Erythroblast (primary cell): ENCODE results near the gene DPAGT1.

Source experiments
- GATA1 ChIP-seq: IDR thresholded peaks from 2 replicates; pipeline ENCODE4 v1.6.1; 2011; ENCODE audit warnings: low read depth, mild to moderate bottlenecking, control low read depth, low read length, moderate library complexity
- POLR2A ChIP-seq: IDR thresholded peaks from 2 replicates; pipeline ENCODE4 v1.6.1; 2011; ENCODE audit warnings: mild to moderate bottlenecking, low read length

- TF ChIP-seq POLR2A (peak; percentile 52), GATA1 (no peak)
Measured at GRCh38 chr11:119101759-119102423, at the start of gene DPAGT1.
